ENCODE data around the gene VWA5B1.
"Not testable (repeated sequence)": the region's sequence is repeated elsewhere in the genome, so short reads cannot be mapped to it uniquely, and the experiment has no call there.

The VWA5B1 gene

GRCh38 chr1:20290624-20291597 is at the start of gene VWA5B1:
Gene VWA5B1 (plus strand): TSS chr1:20290875. CDS start chr1:20310602, 19,727 bp downstream.
- no peak for DNase-seq

- no peak for DNase-seq
Measured at GRCh38 chr1:20242890-20243479, 47.7 kb upstream of the VWA5B1 start.

GRCh38 chr1:20248971-20249612 is 41.6 kb upstream of the VWA5B1 start:
- peak; percentile 36 for DNase-seq

- no peak for DNase-seq
Measured at GRCh38 chr1:20250340-20250989, 40.2 kb upstream of the VWA5B1 start.

- DNase-seq: no peak
Measured at GRCh38 chr1:20252587-20252986, 38.1 kb upstream of the VWA5B1 start.

- DNase-seq: no peak
Measured at GRCh38 chr1:20255666-20256065, 35.0 kb upstream of the VWA5B1 start.

GRCh38 chr1:20259646-20260045 is 31.0 kb upstream of the VWA5B1 start:
- no peak for DNase-seq

- no peak for DNase-seq
Measured at GRCh38 chr1:20261095-20261494, 29.6 kb upstream of the VWA5B1 start.

- DNase-seq: no peak
Measured at GRCh38 chr1:20262810-20263534, 27.7 kb upstream of the VWA5B1 start.

GRCh38 chr1:20265250-20265649 is 25.4 kb upstream of the VWA5B1 start:
- no peak for DNase-seq

GRCh38 chr1:20266141-20266540 is 24.5 kb upstream of the VWA5B1 start:
- no peak for DNase-seq

- no peak for DNase-seq
Measured at GRCh38 chr1:20266642-20267041, 24.0 kb upstream of the VWA5B1 start.

- no peak for DNase-seq
Measured at GRCh38 chr1:20271498-20272400, 18.9 kb upstream of the VWA5B1 start.

- not testable (repeated sequence) for DNase-seq
Measured at GRCh38 chr1:20273716-20274115, 17.0 kb upstream of the VWA5B1 start.

- DNase-seq: no peak
Measured at GRCh38 chr1:20275319-20275925, 15.3 kb upstream of the VWA5B1 start.

GRCh38 chr1:20276485-20277159 is 14.1 kb upstream of the VWA5B1 start:
- no peak for DNase-seq

- DNase-seq: no peak
Measured at GRCh38 chr1:20278692-20279130, 12.0 kb upstream of the VWA5B1 start.

- no peak for DNase-seq
Measured at GRCh38 chr1:20279509-20279908, 11.2 kb upstream of the VWA5B1 start.

- no peak for DNase-seq
Measured at GRCh38 chr1:20280341-20280740, 10.3 kb upstream of the VWA5B1 start.

GRCh38 chr1:20280906-20281305 is 9.8 kb upstream of the VWA5B1 start:
- no peak for DNase-seq
